HG02981 (cell line): ENCODE measurements around the gene HIF1A.

Experiments
- ATAC-seq: cut with Tn5 transposase; IDR thresholded peaks from one replicate; pipeline ENCODE4 v1.9.1; 2021; ENCODE audit warnings: mild to moderate bottlenecking, moderate library complexity; ENCODE audit not compliant: unreplicated experiment

HIF1A gene

DNA sequence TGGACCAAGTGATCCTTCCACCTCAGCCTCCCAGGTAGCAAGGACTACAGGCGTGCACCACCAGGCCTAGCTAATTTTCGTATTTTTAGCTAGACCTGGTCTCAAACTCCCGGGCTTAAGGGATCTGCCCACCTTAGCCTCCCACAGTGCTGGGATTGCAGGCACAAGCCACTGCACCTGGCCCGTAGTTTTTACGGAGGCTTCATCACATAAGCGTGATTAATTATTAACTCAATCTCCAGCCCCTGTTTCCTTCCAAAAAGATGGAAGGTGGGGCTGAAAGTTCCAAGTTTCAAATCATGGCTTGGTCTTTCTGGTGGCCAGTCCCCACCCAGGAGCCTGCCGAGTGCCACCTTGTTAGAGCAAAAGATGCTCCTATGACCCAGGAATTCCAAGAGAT, 22.5 kb upstream of the HIF1A start:
- ATAC-seq = no peak

DNA sequence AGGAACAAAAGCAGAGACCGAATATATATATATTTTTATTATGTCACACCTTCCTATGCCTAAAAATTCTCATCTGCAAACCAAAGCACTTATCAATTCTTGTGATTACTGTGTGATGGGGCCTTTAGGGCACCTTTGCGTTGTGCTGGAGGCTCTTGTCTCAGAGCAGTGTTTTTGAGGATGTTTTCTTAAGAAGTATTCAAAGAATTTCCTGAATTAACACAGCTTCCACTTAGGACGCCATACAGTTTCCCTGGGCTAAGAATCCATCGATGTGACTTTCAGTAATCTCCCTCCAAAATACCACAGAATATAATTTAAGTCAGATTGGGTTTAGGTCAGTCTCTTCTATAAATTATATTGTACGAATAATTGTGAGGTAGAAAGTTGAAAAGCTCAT, 22.0 kb upstream of the HIF1A start:
- no peak for ATAC-seq

DNA sequence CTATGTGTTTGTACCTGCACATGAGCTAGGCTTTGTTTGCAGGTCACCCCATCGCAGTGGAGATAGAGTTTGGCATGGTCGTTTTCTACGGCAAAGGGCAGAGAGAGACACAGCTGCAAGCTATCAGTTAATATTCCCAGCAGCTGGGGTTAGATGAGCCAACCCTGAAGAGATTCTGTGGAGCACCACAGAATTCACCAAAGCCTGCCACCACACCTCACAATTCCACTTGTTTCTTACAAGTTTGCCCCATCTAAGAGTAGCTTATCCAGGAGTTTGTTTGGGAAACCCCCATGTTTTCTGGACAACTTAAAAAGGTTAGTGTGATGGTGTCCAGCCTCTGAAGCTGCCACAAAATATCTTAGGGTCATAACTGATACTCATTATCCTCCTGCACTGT, 20.0 kb upstream of the HIF1A start:
- ATAC-seq = no peak

DNA sequence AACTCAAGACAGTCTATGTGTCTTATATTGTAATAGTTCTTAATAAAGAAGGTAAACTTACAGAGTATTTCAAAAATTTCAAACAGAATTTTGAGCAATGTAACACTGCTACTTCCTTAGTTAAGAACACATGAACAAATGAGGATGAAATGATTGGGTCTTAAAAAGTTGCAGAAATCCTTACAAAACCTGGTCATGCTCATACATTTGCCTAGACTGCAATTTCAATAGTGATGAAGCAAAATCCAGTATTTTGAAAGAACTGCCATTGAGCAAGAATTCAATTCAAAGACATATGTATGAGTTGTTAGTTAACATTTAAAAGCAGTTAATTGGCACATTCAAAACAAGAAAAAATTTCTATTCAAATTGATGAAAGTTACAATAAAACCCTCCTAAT, 17.8 kb upstream of the HIF1A start:
- no peak for ATAC-seq

DNA sequence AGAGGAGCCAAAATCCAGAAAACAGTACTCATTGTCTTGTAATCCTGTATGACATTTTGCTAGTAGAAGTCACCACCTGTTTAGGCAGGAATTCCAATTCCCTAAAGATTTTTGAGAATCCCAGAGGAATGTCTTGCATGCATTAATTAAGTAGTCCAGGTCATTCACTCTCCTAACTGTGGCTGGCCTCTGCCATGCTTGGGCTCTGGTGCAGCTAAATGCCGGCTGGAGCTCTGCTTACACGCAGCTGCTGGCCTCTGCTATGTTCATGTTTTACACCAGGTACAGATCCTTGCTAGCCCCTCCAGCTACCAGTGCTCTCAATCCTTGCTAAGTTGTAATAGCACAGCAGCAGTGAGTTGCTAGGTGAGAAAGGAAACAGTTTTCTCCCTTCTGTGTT, 16.3 kb upstream of the HIF1A start:
- no peak for ATAC-seq

DNA sequence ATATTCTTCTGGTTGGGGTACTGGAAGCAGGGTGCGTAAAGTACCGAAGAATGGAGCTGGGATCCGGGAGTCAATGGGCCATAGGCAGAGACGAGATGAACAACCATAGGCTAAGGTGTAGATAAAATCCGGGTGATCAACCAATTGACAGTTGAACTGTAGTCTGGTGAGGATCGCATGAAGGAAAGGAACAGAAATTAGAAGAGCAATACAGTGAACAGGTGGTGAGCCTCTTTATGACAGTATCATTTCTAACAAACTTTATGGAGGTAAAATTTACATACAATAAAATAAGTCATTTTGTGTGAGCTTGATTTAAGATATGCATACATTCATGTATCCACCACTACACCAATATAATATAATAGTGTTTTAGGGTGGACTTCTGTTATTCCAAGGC, 13.9 kb upstream of the HIF1A start:
- ATAC-seq = no peak

DNA sequence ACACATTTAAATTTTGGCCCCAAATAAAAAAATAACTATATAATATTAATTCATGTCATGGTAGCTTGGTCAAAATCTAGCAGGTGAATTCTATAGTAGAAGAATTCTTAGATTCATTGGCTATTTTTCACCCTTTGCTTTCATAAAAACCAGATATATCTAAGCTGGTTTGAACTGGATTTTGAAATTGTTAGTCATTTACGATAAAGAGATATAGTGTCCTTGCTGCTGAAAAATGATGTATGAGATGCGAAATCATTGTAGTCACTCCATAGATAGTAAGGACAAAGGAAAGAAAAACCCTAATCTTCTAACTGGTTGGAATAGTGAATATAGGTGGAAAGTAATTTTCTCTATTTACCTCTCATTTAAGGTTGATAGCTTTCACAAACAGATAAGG, 12.2 kb upstream of the HIF1A start:
- ATAC-seq = no peak

DNA sequence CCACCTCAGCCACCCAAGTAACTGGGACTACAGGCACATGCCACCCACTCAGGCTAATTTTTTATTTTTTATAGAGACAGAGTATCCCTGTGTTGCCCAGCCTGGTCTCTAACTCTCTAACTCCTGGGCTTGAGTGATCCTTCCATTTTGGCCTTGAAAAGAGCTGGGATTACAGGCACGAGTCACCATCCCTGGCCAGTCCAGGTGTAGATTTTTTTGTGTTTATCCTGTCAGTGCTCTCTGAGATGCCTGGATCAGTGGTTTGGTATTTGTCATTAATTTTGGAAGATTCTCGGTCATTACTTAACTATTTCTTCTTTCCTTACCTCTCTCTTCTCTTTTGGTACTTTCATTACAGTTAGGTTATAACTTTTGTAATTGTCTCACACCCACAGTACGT, 5.3 kb upstream of the HIF1A start:
- ATAC-seq = no peak

DNA sequence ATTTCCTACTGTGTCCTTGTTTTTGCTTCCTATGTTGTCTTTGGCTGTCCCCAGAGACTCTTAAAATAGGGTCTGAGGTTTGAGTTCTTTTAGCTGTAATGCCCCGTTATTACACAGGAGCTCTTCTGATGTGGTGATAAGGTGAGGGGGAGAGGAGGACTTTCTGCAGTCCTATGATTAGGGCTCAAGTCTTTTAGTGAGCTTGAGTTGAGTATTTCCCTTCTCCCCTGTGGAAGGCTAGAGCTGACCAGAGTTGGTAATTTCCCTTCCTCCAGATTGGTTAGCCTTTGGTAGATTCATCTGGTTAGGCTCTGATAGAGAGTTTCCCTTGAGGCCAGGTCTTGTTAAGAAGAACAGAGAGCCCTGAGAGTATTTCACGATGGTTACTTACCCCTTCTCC, 4.3 kb upstream of the HIF1A start:
- no peak for ATAC-seq

DNA sequence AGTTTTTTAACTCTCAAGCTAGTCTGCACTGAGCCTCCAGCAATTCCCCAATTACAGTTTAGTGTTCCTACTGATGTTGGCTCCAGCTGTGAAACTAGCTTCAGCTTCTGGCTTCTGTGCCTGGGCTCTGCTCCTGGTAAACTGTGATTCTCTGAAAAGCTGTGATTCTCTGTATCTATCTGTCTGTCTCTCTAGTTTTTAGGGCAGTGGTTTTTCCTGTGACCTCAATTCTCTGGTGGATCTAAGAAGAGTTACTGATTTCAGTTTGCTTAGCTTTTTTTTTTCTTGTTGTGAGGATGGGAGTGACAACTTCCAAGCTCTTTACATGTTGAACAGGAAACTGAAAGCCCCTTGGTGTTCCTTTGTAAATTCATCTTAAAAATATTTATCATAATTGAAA, 3.8 kb upstream of the HIF1A start:
- no peak for ATAC-seq

DNA sequence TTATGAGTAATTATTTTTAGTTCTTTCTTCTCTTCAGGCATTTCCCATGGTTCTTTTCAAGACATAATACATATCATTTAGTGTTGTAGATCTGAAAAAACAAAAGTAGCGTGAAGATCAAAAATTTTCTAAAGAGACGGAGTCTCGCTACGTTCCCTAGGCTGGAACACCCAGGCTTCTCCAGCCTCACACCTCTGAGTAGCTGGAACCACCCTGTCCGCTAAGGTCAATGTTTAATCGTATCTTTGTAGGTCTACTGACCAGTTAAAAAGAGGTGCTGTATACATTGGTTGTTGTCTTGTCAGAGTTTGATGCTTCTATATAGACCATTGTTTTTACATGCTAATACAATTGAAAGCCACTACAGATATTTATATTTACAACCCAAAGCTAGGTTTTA, 1.3 kb upstream of the HIF1A start:
- ATAC-seq = no peak

DNA sequence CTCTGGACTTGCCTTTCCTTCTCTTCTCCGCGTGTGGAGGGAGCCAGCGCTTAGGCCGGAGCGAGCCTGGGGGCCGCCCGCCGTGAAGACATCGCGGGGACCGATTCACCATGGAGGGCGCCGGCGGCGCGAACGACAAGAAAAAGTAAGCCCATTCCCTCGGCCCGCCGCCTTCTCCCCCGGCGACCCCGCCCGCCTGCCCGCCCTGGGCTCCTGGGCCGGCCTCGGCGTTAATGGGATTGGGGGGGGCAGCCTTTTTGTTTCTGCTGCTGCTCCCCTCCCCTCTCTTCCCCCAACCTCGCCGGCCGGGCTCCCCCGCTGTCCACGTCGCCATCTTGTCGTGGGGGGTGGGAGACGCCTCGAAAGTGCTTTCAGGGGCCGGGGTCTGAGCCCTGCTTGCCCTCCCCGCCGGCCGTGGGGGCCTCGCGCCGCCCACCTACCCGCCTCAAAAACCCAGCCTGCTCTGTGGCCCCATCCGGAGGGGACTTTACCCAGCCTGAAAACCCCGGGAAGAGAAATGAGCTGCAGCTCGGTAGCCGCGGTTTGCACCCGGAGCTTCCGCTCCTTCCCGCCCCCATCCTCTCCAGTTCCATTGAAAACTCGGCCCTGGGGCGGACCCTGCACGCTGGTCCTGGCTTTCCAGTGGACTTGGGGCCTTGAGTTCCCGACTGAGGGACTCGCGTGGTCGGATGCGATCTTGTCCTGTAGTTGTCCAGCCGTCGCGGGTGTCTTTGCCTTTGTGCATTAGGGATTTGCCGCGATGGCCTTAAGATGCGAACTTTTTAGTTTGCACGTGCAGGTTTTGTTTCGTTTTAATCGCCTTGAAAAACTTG, 598 bp downstream of the HIF1A start:
- ATAC-seq = no peak

DNA sequence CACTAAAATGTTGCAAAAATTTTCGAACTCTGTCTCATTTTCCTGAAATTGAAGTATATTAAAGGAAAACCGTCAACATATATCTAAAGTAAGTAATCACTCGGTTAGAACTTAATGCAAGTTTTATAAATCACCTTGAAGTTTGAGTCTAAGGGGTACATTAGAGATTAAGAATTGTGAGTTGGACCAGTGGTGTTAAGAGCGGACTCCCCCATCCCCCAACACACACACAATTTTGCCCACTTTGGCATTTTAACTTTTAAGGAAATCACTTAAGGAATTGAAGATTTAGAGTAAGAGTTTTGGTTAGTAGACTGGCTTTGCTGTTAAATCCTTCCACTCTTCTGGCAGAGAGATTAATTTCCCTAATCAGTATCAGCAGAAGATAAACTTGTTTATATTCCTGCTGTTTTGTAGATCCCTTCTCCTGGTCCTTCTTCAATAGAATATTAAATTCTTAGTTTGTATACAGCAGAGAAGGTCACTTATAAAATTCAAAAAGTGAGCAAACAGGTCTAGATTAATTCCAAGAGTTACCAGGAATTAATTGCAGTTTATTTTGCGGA, 1.5 kb downstream of the HIF1A start:
- no peak for ATAC-seq

DNA sequence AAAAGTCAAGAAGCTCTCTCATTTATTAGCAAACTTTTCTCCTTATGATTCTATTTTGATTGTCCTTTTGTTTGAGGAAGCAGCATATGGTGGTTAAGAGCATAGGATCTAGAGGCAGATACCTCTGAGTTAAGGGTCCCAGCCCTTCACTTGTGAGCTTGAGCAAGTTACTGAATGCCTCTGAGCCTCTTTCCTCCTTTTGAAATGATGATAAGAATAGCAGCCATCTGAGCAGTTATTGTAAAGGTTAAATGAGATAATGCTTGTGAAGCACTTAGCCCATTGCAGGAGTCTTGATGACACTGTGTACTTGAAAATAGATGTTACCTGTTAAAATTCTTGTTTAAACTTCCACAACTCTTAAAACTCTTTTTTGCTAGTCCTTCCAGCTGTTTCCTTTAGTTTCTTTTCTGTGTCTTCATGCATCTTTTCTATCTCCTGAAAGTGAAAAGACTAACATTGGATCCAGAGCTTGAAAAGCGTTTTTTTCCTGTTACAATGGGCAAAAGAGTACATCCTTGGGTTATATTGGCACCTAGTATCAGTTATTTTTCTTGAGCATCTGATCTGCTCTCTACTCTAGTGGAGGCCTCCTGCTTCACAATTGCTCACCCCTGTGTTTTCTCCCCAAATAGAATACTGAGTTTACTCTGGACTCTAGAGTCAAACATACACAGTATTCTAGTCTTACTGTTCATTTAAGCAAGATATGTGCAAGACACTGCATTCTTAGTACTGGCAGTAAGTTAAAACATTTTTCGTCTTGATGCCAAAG, 3.1 kb downstream of the HIF1A start:
- no peak for ATAC-seq

DNA sequence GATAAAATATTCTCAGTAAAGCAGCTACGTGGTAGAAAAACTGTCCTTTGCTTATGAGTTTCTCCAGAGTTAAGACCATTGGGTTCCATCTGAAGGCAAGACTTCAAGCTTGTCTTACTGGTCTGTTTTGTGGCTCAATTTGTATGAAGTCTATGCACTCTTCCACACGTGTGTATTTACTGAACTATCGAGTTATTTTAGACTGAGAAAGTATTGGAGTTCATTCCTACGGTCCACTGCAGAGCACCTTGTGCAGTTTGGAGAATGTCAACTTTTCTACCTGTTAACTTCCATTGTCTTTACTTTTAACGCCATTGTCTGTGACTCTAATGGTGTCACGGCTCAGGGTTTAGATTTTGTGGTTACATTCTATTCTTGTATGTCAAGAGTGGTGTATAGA, 3.7 kb downstream of the HIF1A start:
- no peak for ATAC-seq

DNA sequence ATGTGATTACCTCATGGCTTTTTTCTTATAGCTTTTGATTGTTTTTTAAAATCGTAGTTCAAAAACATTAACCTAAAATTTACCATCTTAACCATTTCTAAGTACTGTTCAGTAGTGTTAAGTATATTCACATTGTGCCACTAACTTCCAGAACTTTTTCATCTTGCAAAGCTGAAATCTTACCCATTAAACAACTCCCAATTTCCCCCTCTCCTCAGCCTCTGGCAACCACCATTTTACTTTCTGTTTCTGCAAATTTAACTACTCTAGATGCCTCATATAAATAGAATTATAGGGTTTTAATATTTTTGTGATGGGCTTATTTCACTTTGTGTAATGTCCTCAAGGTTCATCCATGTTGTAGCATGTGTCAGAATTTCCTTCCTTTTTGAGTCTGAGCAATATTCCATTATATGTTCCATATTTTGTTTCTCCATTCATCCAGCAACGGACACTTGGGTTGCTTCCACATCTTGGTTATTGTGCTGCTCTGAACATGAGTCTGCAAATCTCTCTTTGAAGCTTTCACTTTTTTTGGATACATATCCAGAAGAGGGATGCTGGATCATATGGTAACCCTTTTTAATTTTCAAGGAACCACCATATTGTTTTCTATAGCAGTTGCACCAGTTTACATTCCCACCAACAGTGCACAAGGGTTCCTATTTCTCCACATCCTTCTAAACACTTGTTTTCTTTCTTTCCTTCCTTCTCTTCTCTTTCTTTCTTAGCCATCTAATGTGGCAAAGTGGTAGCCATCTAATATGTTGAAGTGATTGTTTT, 5.0 kb downstream of the HIF1A start:
- ATAC-seq = no peak

DNA sequence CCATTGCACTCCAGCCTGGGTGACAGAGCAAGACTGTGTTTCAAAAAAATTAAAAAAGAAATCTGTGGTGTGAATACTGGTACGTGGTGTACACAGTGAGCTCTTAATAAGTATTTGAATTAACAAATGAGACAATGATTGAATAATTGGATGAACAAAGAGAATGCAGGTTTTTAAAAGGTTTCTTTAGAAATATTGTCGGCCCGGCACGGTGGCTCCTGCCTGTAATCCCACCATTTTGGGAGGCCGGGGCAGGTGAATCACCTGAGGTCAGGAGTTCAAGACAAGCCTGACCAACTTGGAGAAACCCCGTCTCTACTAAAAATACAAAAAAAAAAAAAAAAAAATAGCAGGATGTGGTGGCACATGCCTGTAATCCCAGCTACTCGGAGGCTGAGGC, 6.6 kb downstream of the HIF1A start:
- ATAC-seq = no peak

DNA sequence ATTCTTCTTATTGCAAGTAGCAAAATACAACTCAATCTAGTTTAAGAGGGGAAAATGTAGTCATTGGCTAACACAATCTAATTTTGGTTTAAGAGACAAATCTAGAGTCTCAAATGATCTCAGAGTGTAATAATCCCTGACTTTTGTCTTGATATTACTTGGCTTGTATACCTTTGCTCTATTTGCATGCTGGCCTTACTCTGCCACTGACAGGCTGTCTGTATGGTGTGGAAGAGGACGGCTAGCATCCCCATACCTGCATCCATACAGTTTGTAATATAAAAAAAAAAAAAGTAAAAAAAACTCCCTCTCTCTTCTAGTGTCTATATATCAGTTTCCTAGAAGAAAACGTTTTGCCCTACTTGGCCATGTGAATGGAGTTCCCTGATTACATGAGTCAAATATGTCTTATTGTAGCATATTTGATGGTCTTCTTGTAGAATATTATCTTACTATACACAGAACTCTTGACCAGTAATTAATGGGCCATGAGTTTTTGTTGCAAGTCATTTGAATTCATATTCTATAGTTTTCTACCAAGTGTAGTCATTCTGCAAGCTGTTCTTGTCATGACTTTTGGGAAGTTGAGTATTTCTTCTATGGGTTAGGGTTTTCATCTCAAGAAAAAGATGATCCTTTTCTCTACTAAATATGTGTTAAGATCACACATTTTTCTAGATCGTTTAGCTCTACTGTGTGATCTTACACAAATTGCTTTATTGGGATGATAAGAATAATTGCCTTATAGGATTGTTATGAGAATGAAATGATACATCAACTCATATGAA, 8.2 kb downstream of the HIF1A start:
- no peak for ATAC-seq

DNA sequence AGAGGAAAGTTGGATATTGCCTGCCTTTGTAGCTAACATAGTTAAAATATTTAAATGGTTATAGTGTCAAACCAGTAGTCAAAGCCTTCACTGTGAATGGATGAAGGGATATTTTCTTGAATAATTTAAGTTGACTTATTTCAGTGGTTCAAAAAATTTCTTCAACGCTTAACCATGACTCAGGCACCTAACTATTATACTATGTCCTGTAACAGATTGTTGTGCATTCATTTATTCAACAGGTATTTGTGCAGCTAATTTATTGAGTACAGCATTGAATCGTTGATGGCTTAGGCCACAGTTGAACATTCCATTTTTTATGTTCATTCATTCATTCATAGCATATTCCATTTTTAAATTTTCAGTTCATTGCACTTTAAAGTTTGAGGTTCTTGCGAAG, 9.2 kb downstream of the HIF1A start:
- no peak for ATAC-seq

DNA sequence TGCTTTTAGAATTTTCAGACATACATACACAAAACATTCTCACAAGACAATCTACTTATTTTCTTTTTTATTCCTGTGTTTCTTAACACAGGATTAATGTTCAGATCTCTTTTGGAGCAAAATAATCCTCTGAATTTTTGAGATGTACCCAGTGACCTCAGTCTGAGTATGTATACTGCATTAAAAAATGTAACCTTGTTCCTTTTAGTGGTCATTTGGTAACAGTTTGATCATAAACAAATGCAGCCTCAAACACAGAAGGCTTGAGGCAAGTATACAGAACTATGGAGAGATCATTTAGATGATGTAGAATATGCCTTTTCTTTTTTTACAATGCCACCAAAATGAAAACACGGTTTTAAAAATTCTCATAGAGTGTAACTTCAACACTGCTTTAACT, 9.7 kb downstream of the HIF1A start:
- no peak for ATAC-seq
